Coronary artery (tissue), 2 donors: ENCODE data around the gene ABR.
"Not testable (repeated sequence)": the region's sequence is repeated elsewhere in the genome, so short reads cannot be mapped to it uniquely, and the experiment has no call there.

Experiments used
- DNase-seq: peaks from one replicate; pipeline ENCODE4 v3.0.0-alpha.2; 2017; ENCODE audit warnings: low spot score
- H3K27ac ChIP-seq, 2 donors: fragments of 200-600 bp; sonication (generic); one replicate each; pipeline ENCODE4 v1.5.1; 2016 to 2019
- H3K4me3 ChIP-seq: fragments of 200-600 bp; sonication (generic); 2 replicates; pipeline ENCODE4 v1.5.1; 2016; ENCODE audit warnings: mild to moderate bottlenecking, moderate library complexity
- TF ChIP-seq, protein P1 (sequence below): fragments of 200-600 bp; sonication (generic); IDR thresholded peaks from one replicate; pipeline ENCODE4 v1.5.1; 2019; ENCODE audit warnings: antibody characterized with exemption

Gene ABR

DNA sequence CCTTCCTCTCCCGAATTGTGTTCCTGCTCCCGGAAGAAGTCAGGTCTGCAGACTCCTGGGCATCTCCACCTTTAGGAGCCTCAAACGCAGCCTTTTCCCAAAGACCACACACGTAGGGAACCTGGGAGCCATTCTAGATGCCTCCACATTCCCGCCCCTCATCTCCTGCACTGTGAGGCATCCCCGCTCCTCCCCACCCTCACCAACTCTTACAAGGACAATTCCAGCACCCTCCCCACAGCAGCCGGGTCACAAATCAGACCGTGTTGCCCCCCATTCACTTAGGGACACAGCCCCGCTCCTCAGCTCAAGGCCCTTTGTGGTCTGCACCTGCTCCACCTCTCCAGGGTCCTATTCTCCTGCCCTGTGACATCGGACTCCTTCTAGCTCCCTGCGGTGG is 49.6 kb downstream of the ABR start:
- DNase-seq, result no peak
- TF ChIP-seq, protein P1, sequence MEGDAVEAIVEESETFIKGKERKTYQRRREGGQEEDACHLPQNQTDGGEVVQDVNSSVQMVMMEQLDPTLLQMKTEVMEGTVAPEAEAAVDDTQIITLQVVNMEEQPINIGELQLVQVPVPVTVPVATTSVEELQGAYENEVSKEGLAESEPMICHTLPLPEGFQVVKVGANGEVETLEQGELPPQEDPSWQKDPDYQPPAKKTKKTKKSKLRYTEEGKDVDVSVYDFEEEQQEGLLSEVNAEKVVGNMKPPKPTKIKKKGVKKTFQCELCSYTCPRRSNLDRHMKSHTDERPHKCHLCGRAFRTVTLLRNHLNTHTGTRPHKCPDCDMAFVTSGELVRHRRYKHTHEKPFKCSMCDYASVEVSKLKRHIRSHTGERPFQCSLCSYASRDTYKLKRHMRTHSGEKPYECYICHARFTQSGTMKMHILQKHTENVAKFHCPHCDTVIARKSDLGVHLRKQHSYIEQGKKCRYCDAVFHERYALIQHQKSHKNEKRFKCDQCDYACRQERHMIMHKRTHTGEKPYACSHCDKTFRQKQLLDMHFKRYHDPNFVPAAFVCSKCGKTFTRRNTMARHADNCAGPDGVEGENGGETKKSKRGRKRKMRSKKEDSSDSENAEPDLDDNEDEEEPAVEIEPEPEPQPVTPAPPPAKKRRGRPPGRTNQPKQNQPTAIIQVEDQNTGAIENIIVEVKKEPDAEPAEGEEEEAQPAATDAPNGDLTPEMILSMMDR, result no peak
- no peak overlapping the region for H3K27ac ChIP-seq
- no peak overlapping the region for H3K4me3 ChIP-seq

DNA sequence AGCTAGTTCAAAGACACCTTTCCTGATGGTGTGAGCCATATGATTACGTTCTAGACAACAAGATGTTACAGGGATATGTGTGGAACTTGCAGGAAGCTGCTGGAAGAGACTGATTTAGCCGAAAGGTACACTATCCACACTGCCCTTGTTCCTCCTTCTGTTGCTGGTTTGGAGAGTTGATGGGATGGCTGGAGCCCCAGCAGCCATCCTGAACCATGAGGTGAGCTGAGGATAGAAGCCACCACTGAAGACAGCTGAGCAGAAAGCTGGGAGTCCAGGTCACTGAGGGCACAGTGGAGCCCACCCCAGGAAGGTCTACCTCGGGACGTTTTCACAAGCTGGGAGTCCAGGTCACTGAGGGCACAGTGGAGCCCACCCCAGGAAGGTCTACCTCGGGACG is 51.3 kb downstream of the ABR start:
- not testable (repeated sequence) for DNase-seq, H3K27ac ChIP-seq, H3K4me3 ChIP-seq

DNA sequence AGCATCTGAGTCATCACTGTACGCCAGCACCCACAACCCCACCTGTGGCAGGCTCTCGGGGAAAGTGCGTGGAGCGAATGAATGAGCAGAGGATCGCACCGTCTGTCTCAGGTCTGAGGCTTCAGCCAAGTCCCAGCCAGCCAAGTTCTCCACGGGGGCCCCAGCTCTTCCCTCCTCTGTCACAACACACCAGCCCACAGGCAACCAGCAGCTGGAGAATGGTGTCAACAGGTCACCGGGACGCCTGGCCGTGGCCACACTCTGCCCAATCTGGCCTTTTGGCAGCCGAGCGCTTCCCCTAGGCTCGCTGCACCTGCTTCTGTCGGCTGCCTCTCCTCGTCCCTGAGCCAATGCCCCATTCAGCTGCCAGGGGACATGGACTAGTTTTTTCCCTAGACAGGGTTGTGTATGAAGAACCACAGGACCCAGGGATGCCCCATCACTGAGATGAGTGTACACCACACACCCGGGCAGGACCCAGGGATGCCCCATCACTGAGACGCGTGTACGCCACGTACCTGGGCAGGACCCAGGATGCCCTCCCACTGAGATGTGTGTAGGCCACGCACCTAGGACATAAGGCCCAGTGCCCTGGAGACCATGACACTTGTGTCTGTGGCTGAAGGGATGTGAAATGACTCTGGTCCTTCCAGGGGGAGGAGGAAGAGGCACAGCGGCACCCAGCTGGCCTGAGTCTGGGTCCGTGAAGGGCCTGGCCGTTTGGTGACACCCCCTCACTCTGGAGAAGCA is 52.8 kb downstream of the ABR start:
- Histone ChIP-seq H3K4me3 (no peak overlapping the region), H3K27ac (no peak overlapping the region)
- TF ChIP-seq, protein P1, result no peak
- DNase-seq, result no peak

DNA sequence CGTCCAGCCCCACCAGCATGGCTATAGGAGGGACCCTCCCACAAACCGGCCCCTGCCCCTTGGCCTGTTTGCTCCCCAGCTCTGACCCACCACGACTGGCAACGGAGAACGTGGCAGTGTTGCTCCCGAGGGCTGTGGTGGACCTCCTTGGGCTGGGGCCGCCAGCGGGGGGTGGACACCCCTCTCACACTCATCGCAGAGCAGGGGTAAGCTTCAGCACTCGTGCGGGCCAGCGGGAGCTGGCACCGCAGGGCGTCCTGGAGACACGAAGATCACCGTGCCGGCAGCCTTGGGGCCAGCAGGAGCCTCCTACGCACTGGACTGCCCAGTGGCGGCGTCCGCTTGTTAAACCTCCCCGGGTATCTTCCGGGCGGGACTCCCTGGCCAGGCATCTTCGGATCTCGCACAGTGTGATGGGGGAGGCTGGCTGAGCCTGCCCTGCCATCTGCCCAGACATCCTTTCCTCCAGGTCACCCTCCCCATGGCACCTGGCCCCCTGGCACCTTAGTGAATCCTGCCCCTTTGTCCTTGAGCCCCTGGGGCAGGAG is 53.5 kb downstream of the ABR start:
- H3K27ac ChIP-seq, result no peak overlapping the region
- TF ChIP-seq, protein P1, result no peak
- DNase-seq, result no peak
- no peak overlapping the region for H3K4me3 ChIP-seq

DNA sequence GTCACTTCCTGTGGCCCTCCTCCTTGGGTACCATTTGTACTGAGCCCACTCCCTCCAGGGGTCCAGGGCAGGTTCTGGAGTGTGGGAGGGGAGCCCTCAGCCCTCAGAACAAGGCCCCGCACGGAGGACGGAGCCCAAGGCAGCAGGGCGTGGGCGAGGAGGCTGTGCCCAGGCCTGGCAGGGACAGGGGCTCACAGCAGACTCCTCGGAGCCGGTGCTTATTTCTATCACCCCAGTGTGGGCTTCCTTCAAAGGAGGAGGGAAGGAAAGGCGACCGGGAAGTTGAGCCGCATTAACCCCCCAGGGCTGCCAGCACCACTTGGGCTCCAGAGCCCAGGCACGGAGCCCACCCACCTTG is 54.0 kb downstream of the ABR start:
- DNase-seq, result no peak
- no peak overlapping the region for H3K27ac ChIP-seq

DNA sequence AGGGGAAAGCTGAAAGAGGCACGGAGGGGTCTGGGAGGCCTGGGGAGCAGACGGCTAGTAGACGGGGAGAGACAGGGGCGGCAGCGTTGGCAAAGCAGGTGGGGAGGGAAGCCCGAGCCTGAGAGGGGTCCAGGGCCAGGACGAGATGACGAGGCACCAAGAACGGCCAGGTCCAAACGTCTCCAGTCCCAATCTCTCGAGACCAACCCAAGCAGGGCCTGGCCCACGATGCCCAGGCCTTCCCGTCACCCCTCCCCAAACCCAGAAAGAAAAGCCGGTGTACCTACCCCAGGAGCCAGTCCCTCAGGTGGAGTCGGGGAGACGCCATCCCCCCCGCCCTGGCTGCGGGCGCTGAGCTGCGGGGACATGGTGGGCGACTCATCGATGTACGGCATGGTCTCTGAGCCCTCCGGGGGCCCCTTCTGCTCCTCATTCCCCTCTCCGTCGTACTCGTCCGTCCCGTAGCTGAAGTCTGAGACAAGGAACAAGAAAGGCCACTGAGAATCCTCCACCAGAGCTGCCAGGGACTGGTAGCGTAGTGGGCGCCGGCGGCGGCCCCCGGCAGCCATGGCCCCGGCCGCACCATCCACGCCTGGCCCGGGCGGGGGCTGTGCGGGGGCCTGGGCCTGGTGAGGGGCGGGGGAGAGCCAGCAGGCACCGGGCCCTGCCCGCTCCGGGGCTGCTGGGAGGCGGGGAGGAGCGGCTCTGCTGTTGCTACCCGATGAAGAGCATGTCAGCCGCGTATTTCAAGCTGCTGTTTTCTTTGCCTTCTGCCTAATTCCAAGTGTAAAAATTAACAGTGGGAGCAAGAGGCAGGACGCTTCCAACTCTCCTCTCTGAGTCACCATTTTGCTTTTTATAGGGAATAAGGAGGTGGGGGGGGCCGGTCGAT is 54.6 kb downstream of the ABR start:
- TF ChIP-seq, protein P1, result no peak
- H3K4me3 ChIP-seq, result no peak overlapping the region
- DNase-seq, result no peak
- H3K27ac ChIP-seq, result no peak overlapping the region

More for the DNA sequence above, 54.0 kb downstream of the ABR start:
- no peak overlapping the region for H3K4me3 ChIP-seq
- TF ChIP-seq, protein P1, result no peak

DNA sequence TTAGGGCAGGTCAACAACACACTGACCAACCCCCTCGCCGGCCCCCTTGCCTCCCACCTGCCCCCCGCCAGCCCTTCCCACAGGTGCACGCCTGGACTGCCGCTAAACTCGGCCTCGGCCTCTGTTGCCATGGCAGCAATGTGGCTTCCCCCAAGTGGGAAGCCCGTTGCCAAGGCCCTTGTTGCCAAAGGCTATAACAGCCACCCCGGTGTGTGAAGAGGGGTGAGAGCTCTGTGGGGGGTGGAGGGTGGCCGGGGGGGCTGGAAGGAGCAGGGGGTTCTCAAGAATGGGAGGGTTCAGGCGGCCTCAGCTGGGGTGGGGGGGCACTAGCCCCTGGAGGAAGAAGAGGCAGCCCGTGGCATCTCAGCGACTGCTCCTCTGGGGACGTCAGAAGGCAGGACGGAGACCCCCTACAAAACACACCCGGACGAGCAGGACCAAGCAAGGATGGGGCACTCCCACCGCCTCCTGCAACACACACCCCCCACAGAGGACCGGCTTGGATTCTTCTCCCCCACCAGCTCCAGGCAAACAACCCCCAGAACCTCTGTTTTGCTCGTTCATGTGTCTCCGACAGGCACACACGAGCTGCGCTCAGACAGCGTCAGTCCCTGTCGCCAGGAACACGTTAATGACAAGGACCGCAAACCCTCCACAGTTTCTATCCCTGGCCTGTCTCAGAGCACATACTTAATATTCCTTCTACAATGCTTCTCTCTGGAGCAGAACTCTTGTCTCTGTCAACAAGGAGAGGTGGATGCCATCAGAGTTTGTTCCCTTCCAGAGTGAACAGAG is 55.7 kb downstream of the ABR start:
- Histone ChIP-seq H3K4me3 (no peak overlapping the region), H3K27ac (peak overlapping the region in 1 of 2 donors; percentile 64)
- DNase-seq, result no peak
- TF ChIP-seq, protein P1, result no peak
